T-helper 1 cell treated with Interleukin-12 subunit alpha and Interleukin-12 subunit beta and Interleukin-4 antibody, amounts not matched to agents 30 μg/mL and 1 μg/mL, for 36 hours (primary cell): Measurements from ENCODE around the gene UTS2R.

Source experiments
- H3K27ac Mint-ChIP-seq: one replicate; pipeline ENCODE4 v1.8.0; 2021; ENCODE audit warnings: mild to moderate bottlenecking, mixed read lengths
- H3K27me3 Mint-ChIP-seq: one replicate; pipeline ENCODE4 v1.8.0; 2021; ENCODE audit warnings: low read depth, mixed read lengths
- H3K36me3 Mint-ChIP-seq: one replicate; pipeline ENCODE4 v1.8.0; 2021; ENCODE audit warnings: low read depth, mixed read lengths
- H3K4me1 Mint-ChIP-seq: one replicate; pipeline ENCODE4 v1.8.0; 2021; ENCODE audit warnings: low read depth, mixed read lengths
- H3K4me3 Mint-ChIP-seq: one replicate; pipeline ENCODE4 v1.8.0; 2021; ENCODE audit warnings: mild to moderate bottlenecking, moderate library complexity, mixed read lengths
- H3K9me3 Mint-ChIP-seq: one replicate; pipeline ENCODE4 v1.8.0; 2021; ENCODE audit warnings: mixed read lengths

Gene UTS2R

GRCh38 chr17:82396601-82397435 lies 25.3 kb downstream of the UTS2R start:
- Mint-ChIP-seq H3K27me3 (no peaks in the 10 kb centered on the region), H3K4me1 (peaks cover 10% of the 10 kb centered on the region), H3K36me3 (peaks cover 11% of the 10 kb centered on the region), H3K27ac (no peak overlapping the region), H3K4me3 (no peak overlapping the region), H3K9me3 (no peaks in the 10 kb centered on the region)

DNA sequence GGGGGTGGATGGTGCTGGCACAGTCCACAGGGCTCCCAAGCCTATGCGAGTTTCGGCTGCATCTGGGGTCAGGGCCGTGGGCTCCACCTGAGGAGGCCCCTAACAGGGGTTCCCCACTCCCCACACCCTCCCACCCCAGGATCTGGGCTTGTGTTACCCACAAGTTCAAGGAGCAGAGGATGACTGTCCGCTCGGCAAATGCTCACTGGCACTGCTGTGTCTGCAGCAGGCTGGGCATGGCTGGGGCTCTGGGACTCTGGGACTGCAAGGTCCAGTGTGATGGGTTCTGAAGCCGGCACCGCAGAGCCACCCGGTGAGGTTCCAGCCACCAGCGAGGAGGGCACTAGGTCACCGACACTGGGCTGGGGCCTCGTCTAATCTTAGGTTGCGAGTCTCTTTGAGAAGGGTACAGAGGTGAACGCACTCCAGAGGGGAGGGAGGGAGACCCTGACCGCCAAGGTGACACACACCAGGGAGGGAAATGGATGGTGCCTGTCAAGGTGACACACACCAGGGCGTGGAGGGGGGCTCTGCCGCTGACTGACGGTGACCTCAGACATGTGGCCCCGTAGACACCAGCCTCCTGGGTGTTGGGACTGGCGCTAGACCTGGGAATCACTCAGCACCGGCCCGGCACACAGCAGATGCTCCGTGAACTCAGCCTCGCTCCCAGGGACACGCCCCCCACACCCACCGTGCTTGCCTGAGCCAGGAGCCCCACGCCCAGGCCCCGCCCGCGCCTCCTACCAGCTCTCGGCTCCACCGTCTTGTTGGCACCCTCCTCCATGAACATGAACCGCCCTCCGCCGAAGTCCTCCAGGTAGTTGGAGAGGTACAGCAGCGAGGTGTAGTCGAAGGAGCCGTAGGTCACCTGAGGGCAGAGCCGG lies 26.1 kb downstream of the UTS2R start:
- no peaks in the 10 kb centered on the region for H3K27me3 Mint-ChIP-seq
- peaks cover 13% of the 10 kb centered on the region for H3K36me3 Mint-ChIP-seq
- peaks cover 10% of the 10 kb centered on the region for H3K4me1 Mint-ChIP-seq
- no peak overlapping the region for H3K4me3 Mint-ChIP-seq
- no peaks in the 10 kb centered on the region for H3K9me3 Mint-ChIP-seq
- H3K27ac Mint-ChIP-seq, result no peak overlapping the region

DNA sequence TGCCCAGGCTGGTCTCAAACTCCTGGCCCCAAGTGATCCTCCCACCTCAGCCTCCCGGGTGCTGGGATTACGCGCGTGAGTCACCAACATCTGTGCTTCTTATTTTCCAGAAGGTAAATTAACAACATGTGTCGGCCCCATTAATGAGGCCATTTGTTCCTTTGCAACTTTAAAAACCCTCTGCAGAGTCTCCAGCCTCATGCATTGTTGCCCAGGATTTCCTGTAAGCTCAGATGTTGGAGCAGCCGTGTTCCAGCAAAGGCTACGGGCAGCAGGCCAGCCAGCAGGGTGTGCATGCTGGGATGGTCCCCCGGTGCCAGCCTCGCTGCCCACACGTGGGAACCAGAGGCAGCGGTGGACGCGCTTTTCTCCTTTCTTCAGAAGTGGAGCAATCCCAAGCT lies 27.5 kb downstream of the UTS2R start:
- H3K4me1 Mint-ChIP-seq, result peaks cover 12% of the 10 kb centered on the region
- H3K27me3 Mint-ChIP-seq, result no peaks in the 10 kb centered on the region
- no peaks in the 10 kb centered on the region for H3K9me3 Mint-ChIP-seq
- H3K36me3 Mint-ChIP-seq, result peaks cover 14% of the 10 kb centered on the region
- H3K4me3 Mint-ChIP-seq, result no peak overlapping the region
- H3K27ac Mint-ChIP-seq, result no peak overlapping the region

- H3K27me3 Mint-ChIP-seq, result no peaks in the 10 kb centered on the region
- H3K36me3 Mint-ChIP-seq, result peaks cover 14% of the 10 kb centered on the region
- H3K27ac Mint-ChIP-seq, result no peak overlapping the region
- no peak overlapping the region for H3K4me3 Mint-ChIP-seq
- H3K9me3 Mint-ChIP-seq, result no peaks in the 10 kb centered on the region
- peaks cover 12% of the 10 kb centered on the region for H3K4me1 Mint-ChIP-seq
Observed at GRCh38 chr17:82399601-82400101, 28.1 kb downstream of the UTS2R start.

DNA sequence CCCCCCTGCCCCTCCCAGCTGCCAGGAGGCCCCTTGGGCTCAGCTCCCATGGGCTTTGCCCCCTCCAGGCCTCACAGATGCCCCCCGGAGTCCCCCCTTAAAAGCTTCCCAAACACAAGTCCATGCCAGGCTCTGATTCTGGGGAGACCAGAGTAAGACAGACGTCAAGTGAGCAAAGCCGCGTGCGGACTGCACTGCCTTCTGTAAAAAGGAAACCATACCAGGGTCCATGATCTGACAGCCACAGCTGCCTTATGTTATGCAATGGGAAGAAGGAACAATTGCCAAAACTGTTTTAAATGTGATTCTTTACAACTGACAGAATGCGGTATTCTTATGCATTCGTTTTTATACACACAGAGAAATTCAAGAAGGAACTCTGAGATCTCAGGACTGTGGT lies 28.6 kb downstream of the UTS2R start:
- H3K36me3 Mint-ChIP-seq, result peaks cover 14% of the 10 kb centered on the region
- peaks cover 12% of the 10 kb centered on the region for H3K4me1 Mint-ChIP-seq
- H3K27ac Mint-ChIP-seq, result no peak overlapping the region
- no peak overlapping the region for H3K4me3 Mint-ChIP-seq
- no peaks in the 10 kb centered on the region for H3K9me3 Mint-ChIP-seq
- no peaks in the 10 kb centered on the region for H3K27me3 Mint-ChIP-seq

- peak overlapping the region; percentile 90 for H3K27ac Mint-ChIP-seq
- no peaks in the 10 kb centered on the region for H3K9me3 Mint-ChIP-seq
- H3K36me3 Mint-ChIP-seq, result peaks cover 16% of the 10 kb centered on the region
- H3K4me3 Mint-ChIP-seq, result peak overlapping the region; percentile 90
- no peaks in the 10 kb centered on the region for H3K27me3 Mint-ChIP-seq
- H3K4me1 Mint-ChIP-seq, result peaks cover 12% of the 10 kb centered on the region
Observed at GRCh38 chr17:82400830-82401229, 29.3 kb downstream of the UTS2R start.

DNA sequence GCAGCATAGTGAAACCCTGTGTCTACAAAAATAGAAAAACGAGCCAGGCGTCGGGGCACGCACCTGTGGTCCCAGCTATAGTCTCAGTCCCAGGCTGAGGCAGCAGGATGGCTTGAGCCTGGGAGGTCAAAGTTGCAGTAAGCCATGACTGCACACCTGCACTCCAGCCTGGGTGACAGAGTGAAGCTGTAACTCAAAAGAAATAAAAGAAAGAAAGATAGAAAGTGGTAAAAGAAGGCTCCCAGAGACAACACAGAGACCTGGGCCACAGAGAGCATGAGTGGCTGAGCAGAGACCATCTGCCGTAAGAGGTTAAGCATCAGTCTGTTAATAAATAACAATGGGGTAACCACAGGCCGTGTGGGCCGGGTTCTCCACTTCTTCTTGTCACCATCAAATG lies 31.3 kb downstream of the UTS2R start:
- Mint-ChIP-seq H3K27ac (no peak overlapping the region), H3K4me3 (no peak overlapping the region), H3K27me3 (no peaks in the 10 kb centered on the region), H3K4me1 (peaks cover 15% of the 10 kb centered on the region), H3K36me3 (peaks cover 15% of the 10 kb centered on the region), H3K9me3 (no peaks in the 10 kb centered on the region)

DNA sequence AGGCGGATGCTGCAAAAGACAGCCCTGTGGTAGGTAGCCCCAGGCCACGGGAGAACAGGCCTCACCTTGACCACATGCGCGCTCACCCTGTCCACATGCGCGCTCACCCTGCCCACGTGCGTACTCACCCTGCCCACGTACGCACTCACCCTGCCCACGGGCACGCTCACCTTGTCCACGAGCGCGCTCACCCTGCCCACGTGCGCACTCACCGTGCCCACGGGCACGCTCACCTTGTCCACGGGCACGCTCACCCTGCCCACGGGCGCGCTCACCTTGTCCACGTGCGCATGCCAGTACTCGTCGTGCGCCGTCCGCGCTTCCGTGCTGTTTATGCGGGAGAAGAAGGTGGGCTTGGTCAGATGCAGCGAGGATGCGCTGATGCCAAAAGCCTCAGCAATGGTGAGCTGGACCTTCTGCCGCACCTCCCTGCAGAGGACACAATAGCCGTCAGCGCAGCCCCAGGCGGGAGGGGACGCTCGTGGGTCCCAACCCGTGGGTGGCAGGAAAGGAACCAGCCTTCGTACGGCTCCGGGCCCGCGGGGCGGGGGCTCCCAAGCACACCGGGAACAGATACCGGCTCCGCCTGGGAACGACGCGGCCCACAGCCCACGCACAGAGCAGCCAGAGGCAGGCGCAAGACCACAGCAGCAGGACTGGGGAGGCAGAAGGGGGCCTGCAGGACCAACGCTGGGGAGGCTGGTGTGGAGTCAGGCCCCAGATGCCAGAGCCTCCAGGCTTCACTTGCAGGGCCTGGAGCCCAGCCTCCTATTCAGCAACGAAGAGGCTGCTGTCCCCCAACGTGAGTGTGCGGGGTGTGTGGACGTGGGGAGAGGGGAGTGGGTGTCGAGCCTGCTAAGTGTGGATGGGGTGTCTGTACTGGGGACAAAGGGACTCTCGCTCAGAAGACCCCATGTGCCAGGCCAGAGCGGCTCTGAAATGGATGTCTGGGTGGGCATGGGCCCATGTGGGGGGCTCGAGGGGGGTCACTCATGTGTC lies 32.4 kb downstream of the UTS2R start:
- Mint-ChIP-seq H3K4me3 (no peak overlapping the region), H3K4me1 (peaks cover 15% of the 10 kb centered on the region), H3K27ac (no peak overlapping the region), H3K36me3 (peaks cover 17% of the 10 kb centered on the region), H3K27me3 (no peaks in the 10 kb centered on the region), H3K9me3 (no peaks in the 10 kb centered on the region)

- no peak overlapping the region for H3K27ac Mint-ChIP-seq
- H3K4me3 Mint-ChIP-seq, result no peak overlapping the region
- peaks cover 15% of the 10 kb centered on the region for H3K4me1 Mint-ChIP-seq
- no peaks in the 10 kb centered on the region for H3K27me3 Mint-ChIP-seq
- peaks cover 20% of the 10 kb centered on the region for H3K36me3 Mint-ChIP-seq
- no peaks in the 10 kb centered on the region for H3K9me3 Mint-ChIP-seq
Observed at GRCh38 chr17:82405051-82405450, 33.5 kb downstream of the UTS2R start.

GRCh38 chr17:82406131-82406671 lies 34.6 kb downstream of the UTS2R start:
- H3K27ac Mint-ChIP-seq, result no peak overlapping the region

DNA sequence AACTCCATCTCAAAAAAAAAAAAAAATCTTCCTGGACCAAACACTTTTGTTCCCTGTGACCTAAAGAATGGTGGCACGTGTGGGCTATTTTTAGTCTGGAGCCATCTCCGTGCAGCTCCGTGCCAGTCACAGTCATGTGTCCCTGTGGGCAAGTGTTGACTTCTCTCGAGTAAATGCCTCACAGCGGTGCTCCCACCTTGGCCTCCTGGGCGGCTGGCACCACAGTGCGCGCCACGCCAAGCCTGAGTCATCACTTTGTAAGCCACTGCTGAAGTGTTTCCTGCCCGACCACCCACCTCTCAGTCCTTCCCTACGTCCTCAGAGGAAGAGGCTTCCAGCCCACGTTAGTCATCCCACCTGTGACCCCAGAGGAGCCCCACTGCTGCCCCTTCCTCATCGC lies 35.7 kb downstream of the UTS2R start:
- Mint-ChIP-seq H3K9me3 (no peaks in the 10 kb centered on the region), H3K27me3 (no peaks in the 10 kb centered on the region), H3K4me1 (peaks cover 4% of the 10 kb centered on the region), H3K4me3 (no peak overlapping the region), H3K27ac (no peak overlapping the region), H3K36me3 (peaks cover 12% of the 10 kb centered on the region)

More at GRCh38 chr17:82406131-82406671, 34.6 kb downstream of the UTS2R start:
- Mint-ChIP-seq H3K9me3 (no peaks in the 10 kb centered on the region), H3K4me1 (peaks cover 7% of the 10 kb centered on the region), H3K36me3 (peaks cover 16% of the 10 kb centered on the region), H3K4me3 (no peak overlapping the region), H3K27me3 (no peaks in the 10 kb centered on the region)

- H3K4me1 Mint-ChIP-seq, result peaks cover 2% of the 10 kb centered on the region
- H3K4me3 Mint-ChIP-seq, result no peak overlapping the region
Observed at GRCh38 chr17:82408288-82408937, 36.8 kb downstream of the UTS2R start.

GRCh38 chr17:82408938-82409318 lies 37.4 kb downstream of the UTS2R start:
- Mint-ChIP-seq H3K9me3 (no peaks in the 10 kb centered on the region), H3K27ac (no peak overlapping the region), H3K4me1 (peaks cover 2% of the 10 kb centered on the region), H3K27me3 (no peaks in the 10 kb centered on the region), H3K4me3 (no peak overlapping the region), H3K36me3 (peaks cover 10% of the 10 kb centered on the region)

More at GRCh38 chr17:82408288-82408937, 36.8 kb downstream of the UTS2R start:
- H3K9me3 Mint-ChIP-seq, result no peaks in the 10 kb centered on the region
- H3K27ac Mint-ChIP-seq, result no peak overlapping the region
- H3K36me3 Mint-ChIP-seq, result peaks cover 10% of the 10 kb centered on the region
- H3K27me3 Mint-ChIP-seq, result no peaks in the 10 kb centered on the region
